Activated CD4-positive, alpha-beta T cell treated with anti-CD3 and anti-CD28 coated beads for 1 hour (primary cell): ENCODE measurements around the gene TBX20.
"Not testable (repeated sequence)": the region's sequence is repeated elsewhere in the genome, so short reads cannot be mapped to it uniquely, and the experiment has no call there.

Experiments used
- DNase-seq: peaks from one replicate; pipeline ENCODE4 v3.0.0-alpha.2; 2020

Gene TBX20

GRCh38 chr7:35206924-35207323 is 47.0 kb downstream of the TBX20 start:
- not testable (repeated sequence) for DNase-seq

GRCh38 chr7:35204850-35205249 is 49.0 kb downstream of the TBX20 start:
- DNase-seq: not testable (repeated sequence)

- not testable (repeated sequence) for DNase-seq
Observed at GRCh38 chr7:35204031-35204430, 49.9 kb downstream of the TBX20 start.

- DNase-seq: not testable (repeated sequence)
Observed at GRCh38 chr7:35202353-35202752, 51.5 kb downstream of the TBX20 start.

GRCh38 chr7:35200170-35200569 is 53.7 kb downstream of the TBX20 start:
- not testable (repeated sequence) for DNase-seq

- DNase-seq: not testable (repeated sequence)
Observed at GRCh38 chr7:35198370-35199140, 55.3 kb downstream of the TBX20 start.

- not testable (repeated sequence) for DNase-seq
Observed at GRCh38 chr7:35191571-35191970, 62.3 kb downstream of the TBX20 start.

- DNase-seq: not testable (repeated sequence)
Observed at GRCh38 chr7:35190146-35190773, 63.6 kb downstream of the TBX20 start.

GRCh38 chr7:35186751-35187150 is 67.1 kb downstream of the TBX20 start:
- DNase-seq: not testable (repeated sequence)

- no peak for DNase-seq
Observed at GRCh38 chr7:35185908-35186731, 67.8 kb downstream of the TBX20 start.

GRCh38 chr7:35185578-35185907 is 68.4 kb downstream of the TBX20 start:
- DNase-seq: not testable (repeated sequence)

GRCh38 chr7:35184961-35185360 is 68.9 kb downstream of the TBX20 start:
- DNase-seq: not testable (repeated sequence)

- DNase-seq: not testable (repeated sequence)
Observed at GRCh38 chr7:35183873-35184503, 69.9 kb downstream of the TBX20 start.

GRCh38 chr7:35180665-35181064 is 73.2 kb downstream of the TBX20 start:
- not testable (repeated sequence) for DNase-seq

GRCh38 chr7:35173176-35173575 is 80.7 kb downstream of the TBX20 start:
- DNase-seq: not testable (repeated sequence)

- DNase-seq: not testable (repeated sequence)
Observed at GRCh38 chr7:35172131-35172530, 81.8 kb downstream of the TBX20 start.

- DNase-seq: not testable (repeated sequence)
Observed at GRCh38 chr7:35167658-35168057, 86.2 kb downstream of the TBX20 start.

GRCh38 chr7:35167158-35167557 is 86.7 kb downstream of the TBX20 start:
- not testable (repeated sequence) for DNase-seq

GRCh38 chr7:35161059-35161740 is 92.7 kb downstream of the TBX20 start:
- DNase-seq: not testable (repeated sequence)
